Esophagus muscularis mucosa (tissue), 4 donors: ENCODE measurements around the gene MAGI2.

Experiments
- CTCF ChIP-seq, 3 experiments: fragments of 200-600 bp in 2 of 3; fragments of 450-650 bp in 1 of 3; sonication (generic) in 2 of 3; IDR thresholded peaks; one replicate each; pipeline ENCODE4 v1.5.1; 2017 to 2019; ENCODE audit warnings: antibody characterized with exemption in 3 of 3, mild to moderate bottlenecking in 2 of 3, moderate library complexity in 1 of 3
- EP300 ChIP-seq: sonication (generic); formaldehyde crosslinking; IDR thresholded peaks from one replicate; pipeline ENCODE4 v1.6.1; 2017; ENCODE audit warnings: antibody characterized with exemption
- POLR2AphosphoS5 ChIP-seq, 2 donors: sonication (generic); formaldehyde crosslinking; IDR thresholded peaks; one replicate each; pipeline ENCODE4 v1.6.1; 2017; ENCODE audit warnings: antibody characterized with exemption in 2 of 2

GRCh38 chr7:79078273-79078672 is 375.2 kb downstream of the MAGI2 start:
- no peak for TF ChIP-seq CTCF (IDR thresholded peaks at IDR 0.05)
- TF ChIP-seq POLR2AphosphoS5 (IDR thresholded peaks at IDR 0.05) = no peak
- no peak for TF ChIP-seq EP300
